Uterus (tissue), 2 donors: ENCODE measurements around the gene SPTLC2.

Source experiments
- CTCF ChIP-seq, 4 experiments: fragments of 200-600 bp in 2 of 4; fragments of 450-650 bp in 2 of 4; sonication (generic) in 2 of 4; IDR thresholded peaks; one replicate each; pipeline ENCODE4 v1.5.1; 2016 to 2019; ENCODE audit warnings: antibody characterized with exemption in 4 of 4, mild to moderate bottlenecking in 2 of 4, moderate library complexity in 1 of 4
- POLR2A ChIP-seq, 2 donors: fragments of 450-650 bp; IDR thresholded peaks; one replicate each; pipeline ENCODE4 v1.6.1; 2016; ENCODE audit warnings: antibody characterized with exemption in 2 of 2, mild to moderate bottlenecking in 1 of 2, moderate library complexity in 1 of 2

GRCh38 chr14:77469539-77469938 lies 146.9 kb downstream of the SPTLC2 start:
- TF ChIP-seq CTCF (IDR thresholded peaks at IDR 0.05) (no peak), POLR2A (IDR thresholded peaks at IDR 0.05) (no peak)
